ENCODE measurements around the gene KRAS. TPM values are rescaled to one million over a fixed set of nuclear protein-coding genes. Genes with fewer than 3 reads are reported as not detected.

The KRAS gene
- total RNA-seq, 1 experiment from 2014 or later, result 47.5 TPM

DNA sequence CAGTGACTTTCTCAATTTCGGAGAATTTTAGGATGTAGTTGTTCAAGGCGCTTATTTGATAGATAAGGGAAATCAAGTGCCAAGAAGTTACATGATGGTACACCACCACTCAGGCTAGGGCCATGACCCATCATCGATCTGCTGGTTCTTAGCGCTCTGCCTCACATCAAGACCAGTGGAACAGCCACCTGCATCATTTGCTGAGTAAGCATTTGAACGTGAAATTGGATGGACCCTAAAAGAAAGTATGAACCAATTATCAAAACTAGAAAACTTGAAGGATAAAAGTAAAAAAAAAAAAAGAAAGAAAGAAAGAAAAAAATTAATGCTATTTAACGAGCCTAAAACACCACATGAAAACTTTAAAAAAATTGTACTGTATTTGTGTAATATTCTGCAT lies 27.5 kb upstream of the KRAS start:
- H3K4me1 Mint-ChIP-seq, result no peaks in the 10 kb centered on the region
- Histone ChIP-seq H4K5ac (ENCODE audit: insufficient read length, low read depth, low read length) (no peak overlapping the region), H3T11ph (ENCODE audit: low read length) (no peak overlapping the region), H3K79me1 (ENCODE audit: insufficient read depth, low read depth, low read length, poor library complexity, severe bottlenecking) (no peaks in the 10 kb centered on the region), H2BK20ac (ENCODE audit: low read depth, low read length, poor library complexity, severe bottlenecking) (no peak overlapping the region), H4K8ac (replicated peaks; ENCODE audit: insufficient read length, low read depth, low read length) (no peak overlapping the region), H2AFZ (ENCODE audit: low read length) (no peak overlapping the region), H3K4me1 (ENCODE audit: insufficient read depth, low read length) (no peaks in the 10 kb centered on the region), H3K56ac (ENCODE audit: insufficient read length, low read depth, low read length) (no peak overlapping the region), H3K4ac (ENCODE audit: low read depth, low read length) (no peak overlapping the region), H2BK12ac (ENCODE audit: insufficient read length, low read depth, low read length) (no peak overlapping the region), H3K27ac (ENCODE audit: insufficient read length, low read depth, low read length) (no peak overlapping the region), H2AK5ac (ENCODE audit: insufficient read length, low read length) (no peak overlapping the region), H4K91ac (ENCODE audit: insufficient read length, low read depth, low read length) (no peak overlapping the region), H3K23ac (ENCODE audit: insufficient read length, low read depth, low read length) (no peak overlapping the region), H2BK15ac (ENCODE audit: low read depth, low read length) (no peak overlapping the region), H3K14ac (ENCODE audit: insufficient read depth, low read length) (no peak overlapping the region), H3K18ac (ENCODE audit: insufficient read length, low read depth, low read length) (no peak overlapping the region), H3K9ac (ENCODE audit: extremely low read depth, insufficient read length, low read length) (no peak overlapping the region), H2BK120ac (ENCODE audit: low read depth, low read length, poor library complexity, severe bottlenecking) (no peak overlapping the region), H4K20me1 (ENCODE audit: control insufficient read depth, insufficient read depth, insufficient read length) (no peaks in the 10 kb centered on the region), H3K23me2 (ENCODE audit: insufficient read length, low read depth, low read length, poor library complexity, severe bottlenecking) (no peaks in the 10 kb centered on the region), H2BK5ac (ENCODE audit: insufficient read length, low read length) (no peak overlapping the region), H3K27me3 (ENCODE audit: insufficient read depth, low read length) (no peaks in the 10 kb centered on the region), H3K79me2 (ENCODE audit: insufficient read depth, low read length) (no peaks in the 10 kb centered on the region), H3K4me2 (ENCODE audit: insufficient read depth, insufficient read length, low read length) (no peak overlapping the region), H3K9me3 (ENCODE audit: control insufficient read depth, low read depth, low read length) (no peaks in the 10 kb centered on the region)
- WGBS (ENCODE audit: extremely low coverage, insufficient read length, low lambda C conversion rate), result no CpG with 5 or more reads among the region's 6 CpGs
- no peaks in the 10 kb centered on the region; the same call in 1 of the 2 replicates for H3K27me3 Mint-ChIP-seq (ENCODE audit: low read depth)
- no peaks in the 10 kb centered on the region for H3K9me3 Mint-ChIP-seq
- no peaks in the 10 kb centered on the region for H3K36me3 Mint-ChIP-seq (ENCODE audit: insufficient read depth in 1 of 3, low read depth in 3 of 3)
- H3K27ac Mint-ChIP-seq, result no peak overlapping the region
- TF ChIP-seq, protein P1, sequence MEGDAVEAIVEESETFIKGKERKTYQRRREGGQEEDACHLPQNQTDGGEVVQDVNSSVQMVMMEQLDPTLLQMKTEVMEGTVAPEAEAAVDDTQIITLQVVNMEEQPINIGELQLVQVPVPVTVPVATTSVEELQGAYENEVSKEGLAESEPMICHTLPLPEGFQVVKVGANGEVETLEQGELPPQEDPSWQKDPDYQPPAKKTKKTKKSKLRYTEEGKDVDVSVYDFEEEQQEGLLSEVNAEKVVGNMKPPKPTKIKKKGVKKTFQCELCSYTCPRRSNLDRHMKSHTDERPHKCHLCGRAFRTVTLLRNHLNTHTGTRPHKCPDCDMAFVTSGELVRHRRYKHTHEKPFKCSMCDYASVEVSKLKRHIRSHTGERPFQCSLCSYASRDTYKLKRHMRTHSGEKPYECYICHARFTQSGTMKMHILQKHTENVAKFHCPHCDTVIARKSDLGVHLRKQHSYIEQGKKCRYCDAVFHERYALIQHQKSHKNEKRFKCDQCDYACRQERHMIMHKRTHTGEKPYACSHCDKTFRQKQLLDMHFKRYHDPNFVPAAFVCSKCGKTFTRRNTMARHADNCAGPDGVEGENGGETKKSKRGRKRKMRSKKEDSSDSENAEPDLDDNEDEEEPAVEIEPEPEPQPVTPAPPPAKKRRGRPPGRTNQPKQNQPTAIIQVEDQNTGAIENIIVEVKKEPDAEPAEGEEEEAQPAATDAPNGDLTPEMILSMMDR (conservative IDR thresholded peaks at IDR 0.05), result no peak
- no peak for DNase-seq
- no peak overlapping the region for H3K4me3 Mint-ChIP-seq
